ENCODE results near the gene RORC.
"Not testable (repeated sequence)": the region's sequence is repeated elsewhere in the genome, so short reads cannot be mapped to it uniquely, and the experiment has no call there.

RORC gene

GRCh38 chr1:151774256-151774922 is 57.2 kb downstream of the RORC start:
- DNase-seq (ENCODE audit: low spot score): no peak

GRCh38 chr1:151773702-151774101 is 57.9 kb downstream of the RORC start:
- DNase-seq (ENCODE audit: low spot score): no peak

GRCh38 chr1:151769270-151769669 is 62.3 kb downstream of the RORC start:
- not testable (repeated sequence) for DNase-seq (ENCODE audit: low spot score)

- not testable (repeated sequence) for DNase-seq (ENCODE audit: low spot score)
Measured at GRCh38 chr1:151768351-151769066, 63.1 kb downstream of the RORC start.

GRCh38 chr1:151763990-151764389 is 67.6 kb downstream of the RORC start:
- DNase-seq (ENCODE audit: low spot score): peak; percentile 20

- peak; percentile 79 for DNase-seq (ENCODE audit: low spot score)
Measured at GRCh38 chr1:151762941-151763921, 68.4 kb downstream of the RORC start, which contains the start of gene MRPL9. TSS of gene MRPL9 (minus strand) at chr1:151763496. CDS start at chr1:151763479, 17 bp downstream.

- DNase-seq (ENCODE audit: low spot score): no peak
Measured at GRCh38 chr1:151760597-151761385, 70.8 kb downstream of the RORC start.

- DNase-seq (ENCODE audit: low spot score): no peak
Measured at GRCh38 chr1:151759241-151759640, 72.4 kb downstream of the RORC start.

- no peak for DNase-seq (ENCODE audit: low spot score)
Measured at GRCh38 chr1:151756291-151756690, 75.3 kb downstream of the RORC start.

Data from HuH-7 (cell line).